ENCODE data around the gene GPR173.
A peak's percentile ranks its signal among the peaks of the same experiment; 100 is the strongest.

The GPR173 gene

DNA sequence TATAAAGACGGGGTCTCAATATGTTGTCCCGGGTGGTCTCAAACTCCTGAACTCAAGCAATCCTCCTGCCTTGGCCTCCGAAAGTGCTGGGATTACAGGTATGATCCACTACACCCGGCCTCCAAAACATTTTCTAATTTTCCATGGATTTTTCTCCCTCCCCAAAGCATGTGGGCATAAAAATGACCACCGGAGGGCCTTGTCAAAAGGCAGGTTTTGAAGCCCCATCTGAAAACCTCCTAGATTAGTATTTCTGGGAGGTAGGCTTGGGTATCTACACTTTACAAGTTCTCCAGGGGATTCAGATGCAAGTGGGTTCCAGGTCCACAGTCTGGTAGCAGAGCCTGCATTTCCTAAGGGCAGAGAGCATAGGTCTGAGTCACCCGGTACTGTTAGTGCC lies 1.4 kb upstream of the GPR173 start:
- Mint-ChIP-seq H3K9me3 (no peaks in the 10 kb centered on the region), H3K36me3 (no peaks in the 10 kb centered on the region), H3K4me1 (no peaks in the 10 kb centered on the region), H3K27ac (no peak overlapping the region), H3K4me3 (no peak overlapping the region)
- no peak for ATAC-seq
- DNase-seq (ENCODE audit: low spot score in 2 of 2), result no peak

DNA sequence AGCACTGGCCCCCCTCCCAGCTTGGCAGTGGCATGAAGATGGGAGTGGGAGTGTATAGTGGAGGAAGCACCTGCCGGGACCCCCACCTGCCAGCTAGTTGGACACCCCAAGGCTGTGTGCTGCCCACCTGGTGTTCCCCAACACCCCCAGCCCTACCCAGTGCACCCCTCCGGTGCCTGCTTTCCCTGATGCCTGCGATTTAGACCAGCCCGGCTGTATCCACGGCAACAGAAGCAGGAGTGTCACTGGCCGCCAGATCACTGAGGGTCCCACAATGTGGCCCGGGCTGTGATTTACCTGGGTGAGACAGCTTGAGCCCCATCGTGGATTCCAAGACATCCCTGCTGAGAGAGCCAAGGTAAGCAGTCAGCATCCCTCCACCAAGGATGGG lies 533 bp downstream of the GPR173 start:
- Mint-ChIP-seq H3K4me1 (no peaks in the 10 kb centered on the region), H3K36me3 (no peaks in the 10 kb centered on the region), H3K4me3 (no peak overlapping the region), H3K9me3 (no peaks in the 10 kb centered on the region), H3K27ac (no peak overlapping the region)
- no peak for DNase-seq (ENCODE audit: low spot score in 2 of 2)
- ATAC-seq, result no peak

DNA sequence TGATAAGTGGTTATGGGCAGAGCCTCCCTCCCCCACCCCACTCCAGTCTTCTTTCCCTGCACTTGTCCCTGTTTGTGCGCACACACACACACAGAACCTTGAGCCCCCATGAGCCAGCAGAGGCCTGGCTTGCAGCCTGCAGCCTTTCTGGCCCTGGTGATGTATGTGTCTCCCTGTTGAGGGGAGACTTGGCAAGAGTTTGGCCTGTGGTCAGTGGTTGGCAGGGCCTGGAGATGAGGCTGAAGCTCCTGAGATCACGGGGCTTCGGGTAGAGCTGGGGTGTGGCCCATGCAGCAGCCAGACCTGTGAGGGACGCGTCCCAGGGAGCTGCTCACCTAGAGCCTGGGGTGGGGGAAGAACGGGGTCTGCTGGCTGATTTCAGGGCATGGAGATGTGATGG lies 2.3 kb downstream of the GPR173 start:
- DNase-seq (ENCODE audit: low spot score in 2 of 2), result no peak
- no peaks in the 10 kb centered on the region for H3K9me3 Mint-ChIP-seq
- no peaks in the 10 kb centered on the region for H3K36me3 Mint-ChIP-seq
- H3K4me1 Mint-ChIP-seq, result no peaks in the 10 kb centered on the region
- ATAC-seq, result no peak
- H3K4me3 Mint-ChIP-seq, result no peak overlapping the region
- no peak overlapping the region for H3K27ac Mint-ChIP-seq

DNA sequence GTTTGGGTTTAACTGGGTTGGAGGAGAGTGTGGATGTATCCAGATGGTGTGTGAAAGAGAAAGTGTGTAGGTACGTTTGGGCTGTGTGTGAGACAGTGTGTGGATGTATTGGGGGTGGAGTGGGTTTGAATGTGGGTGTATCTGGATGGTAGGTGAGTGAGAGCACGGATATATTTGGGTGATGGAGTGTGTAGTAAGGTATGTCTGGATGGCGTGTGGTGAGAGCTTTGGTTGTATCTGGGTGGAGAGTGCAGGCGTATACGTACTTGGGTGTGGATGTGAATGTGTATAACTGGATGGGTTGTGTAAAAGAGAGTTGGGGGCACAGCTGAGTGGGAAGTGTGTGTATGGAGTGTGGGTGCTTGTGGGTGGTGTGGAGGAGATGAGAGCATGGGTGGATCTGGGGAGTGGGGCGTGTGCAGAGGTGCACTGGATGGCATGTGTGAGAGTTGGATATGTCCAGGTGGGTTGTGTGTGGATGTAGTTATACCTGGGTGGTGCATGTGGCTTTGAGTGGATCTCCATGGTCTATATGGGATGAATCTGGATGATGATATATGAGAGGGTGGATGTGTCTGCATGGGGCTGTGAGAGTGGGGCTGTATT lies 6.8 kb downstream of the GPR173 start:
- Mint-ChIP-seq H3K36me3 (no peaks in the 10 kb centered on the region), H3K4me3 (no peak overlapping the region), H3K9me3 (no peaks in the 10 kb centered on the region), H3K4me1 (no peaks in the 10 kb centered on the region), H3K27ac (no peak overlapping the region)
- ATAC-seq (no peak), DNase-seq (ENCODE audit: low spot score in 2 of 2) (no peak)

DNA sequence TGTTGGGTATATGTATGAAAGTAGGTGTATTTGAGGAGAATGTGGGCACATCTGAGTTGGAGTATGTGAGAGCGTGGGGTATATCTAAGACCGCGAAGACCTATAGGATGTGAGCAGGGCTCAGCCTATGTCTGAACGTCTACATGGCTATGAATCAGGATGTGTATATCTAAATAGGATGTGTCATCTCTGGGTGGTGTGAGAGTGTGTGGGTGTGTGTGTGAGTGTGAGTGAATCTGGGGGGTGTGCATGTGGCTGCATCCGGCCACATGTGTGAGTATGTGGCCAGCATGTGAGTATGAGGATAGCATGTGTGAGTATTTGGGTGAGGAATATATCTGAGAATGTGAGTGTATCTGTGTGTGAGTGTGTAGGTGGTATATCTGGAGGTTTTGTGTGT lies 7.7 kb downstream of the GPR173 start:
- ATAC-seq (peak; percentile 90), DNase-seq (ENCODE audit: low spot score in 2 of 2) (no peak)
- Mint-ChIP-seq H3K36me3 (no peaks in the 10 kb centered on the region), H3K4me1 (no peaks in the 10 kb centered on the region), H3K9me3 (no peaks in the 10 kb centered on the region), H3K4me3 (no peak overlapping the region), H3K27ac (no peak overlapping the region)

DNA sequence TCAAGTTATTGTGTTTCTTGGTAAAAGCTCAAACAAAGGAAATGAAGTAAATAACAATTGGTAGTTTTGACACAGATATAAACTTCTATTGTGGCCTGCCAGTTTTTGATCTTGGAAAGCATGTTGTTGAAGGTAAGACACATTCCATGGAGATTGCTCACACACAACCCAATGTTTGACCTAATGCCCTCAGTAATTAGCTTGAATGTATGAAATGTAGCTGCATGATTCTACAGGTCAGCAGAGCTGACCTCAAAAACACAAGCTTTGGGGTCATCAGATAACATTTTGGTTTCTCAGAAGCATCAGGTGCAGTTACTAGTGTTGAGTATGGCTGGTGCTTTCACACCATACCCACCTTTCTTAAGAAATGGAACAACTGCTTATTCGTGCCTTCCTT lies 16.5 kb downstream of the GPR173 start:
- no peaks in the 10 kb centered on the region for H3K36me3 Mint-ChIP-seq
- no peaks in the 10 kb centered on the region for H3K9me3 Mint-ChIP-seq
- H3K4me3 Mint-ChIP-seq, result no peak overlapping the region
- ATAC-seq (no peak), DNase-seq (ENCODE audit: low spot score in 2 of 2) (no peak)
- H3K27ac Mint-ChIP-seq, result no peak overlapping the region
- no peaks in the 10 kb centered on the region for H3K4me1 Mint-ChIP-seq

DNA sequence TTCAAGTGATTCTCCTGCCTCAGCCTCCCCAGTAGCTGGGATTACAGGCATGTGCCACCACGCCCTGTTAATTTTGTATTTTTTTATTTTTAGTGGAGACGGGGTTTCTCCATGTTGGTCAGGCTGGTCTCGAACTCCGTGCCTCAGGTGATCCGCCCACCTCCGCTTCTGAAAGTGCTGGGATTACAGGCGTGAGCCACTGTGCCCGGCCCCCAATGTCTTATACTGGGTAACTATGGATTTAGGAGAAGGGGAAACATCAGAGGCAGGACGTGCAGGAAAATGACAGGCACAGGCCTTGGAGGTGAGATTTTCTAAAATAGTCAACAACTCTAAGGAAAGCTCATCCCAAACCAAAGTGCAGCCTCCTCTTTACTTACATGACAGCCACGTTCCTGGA lies 22.5 kb downstream of the GPR173 start:
- Mint-ChIP-seq H3K36me3 (no peaks in the 10 kb centered on the region), H3K9me3 (no peaks in the 10 kb centered on the region), H3K27ac (no peak overlapping the region), H3K4me1 (peaks cover 21% of the 10 kb centered on the region), H3K4me3 (peak overlapping the region; percentile 75)
- DNase-seq (ENCODE audit: low spot score in 2 of 2) (no peak), ATAC-seq (no peak)

DNA sequence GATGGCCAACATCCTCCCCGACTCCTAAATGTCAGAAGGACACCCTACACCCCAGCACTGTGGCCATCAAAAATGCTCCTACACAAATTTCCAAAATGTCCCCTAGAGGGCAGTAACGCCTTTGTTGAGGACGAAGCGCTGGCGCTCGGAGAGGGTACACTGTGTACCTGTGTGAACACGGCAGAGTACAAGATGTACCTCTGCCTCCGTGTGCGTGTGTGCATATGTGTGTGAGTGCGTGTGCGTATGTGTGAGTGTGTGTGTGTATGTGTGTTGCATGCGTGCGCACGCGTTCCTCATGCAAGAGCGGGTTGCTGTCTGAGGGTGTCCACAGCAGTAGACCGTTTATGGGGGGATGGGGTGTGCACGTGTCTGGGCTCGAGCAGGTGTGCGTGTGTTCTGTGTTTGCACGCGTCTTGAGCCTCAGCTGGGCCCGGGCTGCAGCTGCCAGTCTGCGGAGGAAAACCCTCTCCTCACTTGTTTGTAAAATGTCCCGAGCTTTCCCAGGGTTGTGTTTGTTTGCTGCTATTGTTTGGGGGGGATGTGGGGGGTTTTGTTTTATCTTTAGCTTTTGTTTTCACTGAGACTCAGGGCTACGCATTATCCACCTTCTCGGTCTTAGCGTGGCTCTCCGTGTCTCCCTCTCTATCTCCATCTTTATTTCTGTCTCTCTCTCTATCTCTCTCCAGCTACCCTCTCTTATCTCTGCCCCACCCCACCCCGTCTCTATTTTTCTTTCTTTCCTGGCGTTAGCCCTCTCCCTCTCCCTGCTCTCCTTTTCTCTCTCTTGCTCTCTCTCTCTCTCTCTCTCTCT lies 23.2 kb downstream of the GPR173 start:
- Mint-ChIP-seq H3K4me3 (peak overlapping the region; percentile 75), H3K4me1 (peaks cover 21% of the 10 kb centered on the region), H3K9me3 (peaks cover 2% of the 10 kb centered on the region), H3K27ac (peak overlapping the region; percentile 35), H3K36me3 (no peaks in the 10 kb centered on the region)
- DNase-seq (ENCODE audit: low spot score in 2 of 2) (peak in 1 of 2 donors; percentile 68), ATAC-seq (peak; percentile 87)

DNA sequence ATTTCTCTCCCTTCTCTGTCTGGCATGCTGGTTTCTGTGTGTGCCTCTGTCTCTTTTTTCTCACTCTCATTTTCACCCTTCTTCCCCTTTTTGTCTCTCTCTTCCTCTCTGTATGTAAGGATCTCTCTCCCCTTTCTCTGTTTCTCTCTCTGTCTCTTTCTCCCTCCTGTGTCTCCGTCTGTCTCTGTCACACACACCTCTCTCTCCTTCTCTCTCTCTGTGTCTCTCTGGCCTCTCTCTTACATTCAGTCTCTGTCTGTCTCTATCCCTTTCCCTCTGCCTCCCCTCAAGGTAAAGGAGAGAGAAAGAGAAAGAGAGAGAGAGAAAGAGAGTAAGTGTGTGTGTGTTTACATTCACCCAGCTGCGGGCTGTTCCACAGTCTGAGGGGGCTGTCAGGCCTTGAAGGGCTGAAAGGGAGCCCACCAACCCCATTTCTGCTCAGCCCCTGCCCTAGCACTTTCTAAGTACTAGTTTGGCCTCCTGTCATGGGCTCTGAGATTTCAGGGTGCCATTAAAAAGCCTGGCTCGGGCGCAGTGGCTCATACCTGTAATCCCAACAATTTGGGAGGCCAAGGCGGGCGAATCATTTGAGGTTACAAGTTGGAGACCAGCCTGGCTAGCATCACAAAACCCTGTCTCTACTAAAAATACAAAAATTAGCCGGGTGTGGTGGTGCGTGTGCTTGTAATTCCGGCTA lies 24.0 kb downstream of the GPR173 start:
- ATAC-seq (peak; percentile 7), DNase-seq (ENCODE audit: low spot score in 2 of 2) (no peak)
- Mint-ChIP-seq H3K36me3 (no peaks in the 10 kb centered on the region), H3K9me3 (peaks cover 2% of the 10 kb centered on the region), H3K4me1 (peaks cover 21% of the 10 kb centered on the region), H3K27ac (peak overlapping the region; percentile 35), H3K4me3 (peak overlapping the region; percentile 75)

DNA sequence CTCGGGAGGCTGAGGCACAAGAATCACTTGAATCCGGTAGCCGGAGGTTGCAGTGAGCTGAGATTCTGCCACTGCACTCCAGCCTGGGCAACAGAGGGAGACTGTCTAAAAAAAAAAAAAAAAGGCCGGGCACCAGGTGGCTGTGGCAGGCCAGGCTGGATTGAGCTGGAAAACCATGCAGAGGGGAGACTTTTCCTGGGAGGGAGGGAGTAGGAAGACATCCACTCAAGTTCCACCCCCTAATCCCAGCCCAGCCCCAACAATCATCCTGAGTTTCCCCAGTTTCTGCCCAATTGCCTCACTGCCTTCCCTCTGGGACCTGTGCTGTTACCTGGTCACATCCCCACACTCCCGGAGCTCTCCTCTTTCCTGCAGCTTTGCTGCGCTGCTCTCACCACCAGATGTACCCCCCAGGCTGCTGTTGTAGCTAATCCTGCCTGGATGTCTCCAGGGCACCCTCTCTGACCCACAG lies 24.6 kb downstream of the GPR173 start:
- Mint-ChIP-seq H3K4me1 (peaks cover 21% of the 10 kb centered on the region), H3K9me3 (peaks cover 2% of the 10 kb centered on the region), H3K36me3 (no peaks in the 10 kb centered on the region), H3K27ac (no peak overlapping the region), H3K4me3 (peak overlapping the region; percentile 54)
- DNase-seq (ENCODE audit: low spot score in 2 of 2) (no peak), ATAC-seq (no peak)

DNA sequence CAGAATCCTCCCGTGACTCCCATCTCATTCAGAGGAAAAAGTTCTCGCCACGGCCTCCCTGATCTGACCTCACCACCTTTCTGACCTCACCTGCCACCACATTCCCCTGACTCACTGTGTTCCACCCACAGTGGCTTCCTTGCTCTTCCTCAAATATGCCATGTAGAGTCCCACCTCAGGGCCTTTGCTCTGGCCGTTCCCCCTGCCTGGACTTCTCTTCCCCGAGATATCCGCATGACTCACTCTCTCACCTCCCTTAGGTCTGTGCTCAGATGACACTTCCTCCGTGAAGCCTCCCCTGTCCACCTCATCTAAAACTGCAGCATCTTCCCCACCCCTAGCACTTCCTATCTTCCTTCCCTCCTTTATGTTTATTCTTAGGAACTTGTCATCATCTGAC lies 26.4 kb downstream of the GPR173 start:
- H3K27ac Mint-ChIP-seq, result no peak overlapping the region
- H3K36me3 Mint-ChIP-seq, result no peaks in the 10 kb centered on the region
- H3K4me1 Mint-ChIP-seq, result peaks cover 21% of the 10 kb centered on the region
- DNase-seq (ENCODE audit: low spot score in 2 of 2), result peak in 1 of 2 donors; percentile 48
- H3K4me3 Mint-ChIP-seq, result no peak overlapping the region
- peaks cover 2% of the 10 kb centered on the region for H3K9me3 Mint-ChIP-seq
- no peak for ATAC-seq

DNA sequence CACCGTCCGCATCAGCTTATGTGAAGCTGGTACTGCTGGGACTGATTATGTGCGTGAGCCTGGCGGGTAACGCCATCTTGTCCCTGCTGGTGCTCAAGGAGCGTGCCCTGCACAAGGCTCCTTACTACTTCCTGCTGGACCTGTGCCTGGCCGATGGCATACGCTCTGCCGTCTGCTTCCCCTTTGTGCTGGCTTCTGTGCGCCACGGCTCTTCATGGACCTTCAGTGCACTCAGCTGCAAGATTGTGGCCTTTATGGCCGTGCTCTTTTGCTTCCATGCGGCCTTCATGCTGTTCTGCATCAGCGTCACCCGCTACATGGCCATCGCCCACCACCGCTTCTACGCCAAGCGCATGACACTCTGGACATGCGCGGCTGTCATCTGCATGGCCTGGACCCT lies 28.1 kb downstream of the GPR173 start:
- Mint-ChIP-seq H3K4me3 (no peak overlapping the region), H3K9me3 (peaks cover 2% of the 10 kb centered on the region), H3K36me3 (peaks cover 8% of the 10 kb centered on the region), H3K27ac (no peak overlapping the region), H3K4me1 (peaks cover 19% of the 10 kb centered on the region)
- no peak for ATAC-seq
- DNase-seq (ENCODE audit: low spot score in 2 of 2), result no peak

DNA sequence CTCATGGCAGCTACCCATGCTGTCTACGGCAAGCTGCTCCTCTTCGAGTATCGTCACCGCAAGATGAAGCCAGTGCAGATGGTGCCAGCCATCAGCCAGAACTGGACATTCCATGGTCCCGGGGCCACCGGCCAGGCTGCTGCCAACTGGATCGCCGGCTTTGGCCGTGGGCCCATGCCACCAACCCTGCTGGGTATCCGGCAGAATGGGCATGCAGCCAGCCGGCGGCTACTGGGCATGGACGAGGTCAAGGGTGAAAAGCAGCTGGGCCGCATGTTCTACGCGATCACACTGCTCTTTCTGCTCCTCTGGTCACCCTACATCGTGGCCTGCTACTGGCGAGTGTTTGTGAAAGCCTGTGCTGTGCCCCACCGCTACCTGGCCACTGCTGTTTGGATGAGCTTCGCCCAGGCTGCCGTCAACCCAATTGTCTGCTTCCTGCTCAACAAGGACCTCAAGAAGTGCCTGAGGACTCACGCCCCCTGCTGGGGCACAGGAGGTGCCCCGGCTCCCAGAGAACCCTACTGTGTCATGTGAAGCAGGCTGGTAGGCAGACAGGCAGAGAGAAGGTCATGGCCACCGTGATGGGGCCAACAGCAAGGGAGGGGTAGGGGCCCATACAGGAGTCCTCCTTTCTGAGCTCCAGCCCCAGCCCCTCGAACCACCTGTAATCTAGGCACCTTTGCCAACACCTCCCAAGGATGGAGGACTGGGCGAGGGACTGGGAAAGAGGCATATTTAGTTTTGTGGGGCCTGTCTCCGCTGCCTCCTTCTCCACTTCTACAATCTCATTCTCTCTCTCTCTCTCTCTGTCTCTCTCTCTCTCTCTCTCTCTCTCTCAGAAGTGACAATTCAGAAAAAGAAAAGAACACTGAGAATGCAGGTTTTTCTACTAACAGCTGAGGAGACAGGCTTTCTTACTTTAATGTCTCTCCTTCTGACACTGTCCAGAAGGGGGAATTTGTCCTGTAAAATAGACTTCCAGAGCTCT lies 28.9 kb downstream of the GPR173 start:
- Mint-ChIP-seq H3K4me3 (no peak overlapping the region), H3K4me1 (peaks cover 12% of the 10 kb centered on the region), H3K36me3 (peaks cover 16% of the 10 kb centered on the region), H3K27ac (no peak overlapping the region), H3K9me3 (peaks cover 2% of the 10 kb centered on the region)
- ATAC-seq (no peak), DNase-seq (ENCODE audit: low spot score in 2 of 2) (no peak)

DNA sequence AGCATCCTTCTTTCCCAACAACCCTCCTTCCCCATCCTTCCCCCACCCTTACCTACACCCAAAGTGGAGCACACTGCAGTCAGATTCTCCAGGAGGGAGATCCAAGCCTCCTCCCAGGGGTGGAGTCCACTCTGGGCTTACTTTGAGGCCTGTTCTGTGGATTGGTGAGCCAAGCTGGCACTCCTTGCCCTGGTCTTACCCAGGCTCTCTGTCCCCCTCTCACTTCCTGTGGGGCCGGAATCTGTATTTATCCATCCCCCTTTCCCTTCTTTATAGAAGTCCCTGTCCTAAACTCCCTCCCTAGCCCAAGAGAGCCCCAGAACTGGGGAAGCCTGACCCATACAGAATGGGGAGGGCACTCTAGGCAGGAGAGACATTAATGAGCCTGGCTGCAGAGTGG lies 30.4 kb downstream of the GPR173 start:
- Mint-ChIP-seq H3K36me3 (peaks cover 31% of the 10 kb centered on the region), H3K9me3 (peaks cover 2% of the 10 kb centered on the region), H3K4me1 (peaks cover 24% of the 10 kb centered on the region), H3K4me3 (no peak overlapping the region), H3K27ac (no peak overlapping the region)
- ATAC-seq (no peak), DNase-seq (ENCODE audit: low spot score in 2 of 2) (no peak)

Data from stimulated activated effector memory CD8-positive, alpha-beta T cell treated with anti-CD3 and anti-CD28 coated beads, Interleukin-12 subunit alpha, Interleukin-12 subunit beta, amount 100 ng/mL, for 72 hours (primary cell).